GM23338 (cell line): Measurements from ENCODE around the gene SNCA. TPM values are rescaled to one million over a fixed set of nuclear protein-coding genes. Genes with fewer than 3 reads are reported as not detected.

ENCODE experiments used
- ATAC-seq: fragments of 200-7000 bp; cut with Tn5 transposase; 3 replicates; pipeline ENCODE4 v1.9.1; 2020
- DNase-seq: peaks from one replicate; pipeline ENCODE4 v3.0.0-alpha.2; 2015; ENCODE audit warnings: low spot score
- H2AFZ ChIP-seq: fragments of 200-600 bp; sonication (generic); 2 replicates; pipeline ENCODE4 v1.8.0; 2016; ENCODE audit warnings: antibody characterized with exemption, mild to moderate bottlenecking, moderate library complexity
- H3F3A ChIP-seq: fragments of 200-600 bp; sonication (generic); replicated peaks from 2 replicates; pipeline ENCODE4 v1.8.0; 2017; ENCODE audit warnings: antibody characterized with exemption, mixed run types, low read depth
- H3K27ac ChIP-seq: fragments of 200-600 bp; sonication (generic); 2 replicates; pipeline ENCODE4 v1.6.1; 2016; ENCODE audit warnings: low read depth
- H3K27me3 ChIP-seq: fragments of 200-600 bp; sonication (generic); 2 replicates; pipeline ENCODE4 v1.8.0; 2016; ENCODE audit warnings: mild to moderate bottlenecking, mixed run types, moderate library complexity; ENCODE audit not compliant: insufficient read depth
- H3K36me3 ChIP-seq: fragments of 200-600 bp; sonication (generic); 2 replicates; pipeline ENCODE4 v1.8.0; 2016; ENCODE audit warnings: mild to moderate bottlenecking; ENCODE audit not compliant: insufficient read depth
- H3K4me1 ChIP-seq: fragments of 200-600 bp; sonication (generic); 2 replicates; pipeline ENCODE4 v1.8.0; 2016; ENCODE audit warnings: mild to moderate bottlenecking, moderate library complexity; ENCODE audit not compliant: insufficient read depth
- H3K4me2 ChIP-seq: fragments of 200-600 bp; sonication (generic); 2 replicates; pipeline ENCODE4 v1.7.1; 2017; ENCODE audit warnings: mixed run types
- H3K4me3 ChIP-seq: fragments of 200-600 bp; sonication (generic); 2 replicates; pipeline ENCODE4 v1.6.1; 2016; ENCODE audit warnings: mixed run types
- H3K79me2 ChIP-seq: fragments of 200-600 bp; sonication (generic); replicated peaks from 2 replicates; pipeline ENCODE4 v1.8.0; 2017; ENCODE audit warnings: mild to moderate bottlenecking; ENCODE audit not compliant: insufficient read depth
- H3K9me2 ChIP-seq: fragments of 200-600 bp; sonication (generic); 2 replicates; pipeline ENCODE4 v1.8.0; 2017; ENCODE audit not compliant: insufficient read depth
- H4K20me1 ChIP-seq: fragments of 200-600 bp; sonication (generic); replicated peaks from 2 replicates; pipeline ENCODE4 v1.8.0; 2017; ENCODE audit warnings: mild to moderate bottlenecking; ENCODE audit not compliant: insufficient read depth
- H3K27ac Mint-ChIP-seq: 2 replicates; pipeline ENCODE4 v1.8.0; 2020; ENCODE audit warnings: inconsistent platforms, mild to moderate bottlenecking, moderate library complexity, mixed read lengths
- H3K27me3 Mint-ChIP-seq: 3 replicates; pipeline ENCODE4 v1.8.0; 2022; ENCODE audit warnings: low read depth, mild to moderate bottlenecking, moderate library complexity, mixed read lengths, inconsistent platforms; ENCODE audit not compliant: insufficient read depth, poor library complexity
- H3K36me3 Mint-ChIP-seq: 3 replicates; pipeline ENCODE4 v1.8.0; 2021; ENCODE audit warnings: low read depth, mild to moderate bottlenecking, inconsistent platforms, moderate library complexity, mixed read lengths
- H3K4me1 Mint-ChIP-seq: 3 replicates; pipeline ENCODE4 v1.8.0; 2020; ENCODE audit warnings: mild to moderate bottlenecking, inconsistent platforms, mixed read lengths
- H3K4me3 Mint-ChIP-seq: 3 replicates; pipeline ENCODE4 v1.8.0; 2021; ENCODE audit warnings: moderate library complexity, mild to moderate bottlenecking, inconsistent platforms, mixed read lengths
- H3K9me3 Mint-ChIP-seq: 3 replicates; pipeline ENCODE4 v1.8.0; 2020; ENCODE audit warnings: moderate library complexity, mild to moderate bottlenecking, inconsistent platforms, mixed read lengths
- CREB1 ChIP-seq: fragments of 250-450 bp; sonication (Bioruptor Pico); IDR thresholded peaks from 2 replicates; pipeline ENCODE4 v1.5.0; 2020; ENCODE audit warnings: low read depth, mild to moderate bottlenecking, moderate library complexity
- ETS1 ChIP-seq: IDR thresholded peaks from 2 replicates; pipeline ENCODE4 v1.6.1; 2016; ENCODE audit warnings: antibody characterized with exemption
- EZH2 ChIP-seq: fragments of 200-600 bp; sonication (generic); IDR thresholded peaks from one replicate; pipeline ENCODE4 v1.8.0; 2017; ENCODE audit warnings: antibody characterized with exemption, mild to moderate bottlenecking, low read depth; ENCODE audit not compliant: unreplicated experiment
- EZH2phosphoT487 ChIP-seq: fragments of 200-600 bp; sonication (generic); IDR thresholded peaks from one replicate; pipeline ENCODE4 v1.8.1; 2018; ENCODE audit warnings: antibody characterized with exemption; ENCODE audit not compliant: unreplicated experiment
- JUNB ChIP-seq: IDR thresholded peaks from one replicate; pipeline ENCODE4 v1.6.1; 2016; ENCODE audit warnings: antibody characterized with exemption; ENCODE audit not compliant: unreplicated experiment
- NANOG ChIP-seq: IDR thresholded peaks from 2 replicates; pipeline ENCODE4 v1.6.1; 2016; ENCODE audit warnings: antibody characterized with exemption, borderline replicate concordance
- POLR2AphosphoS5 ChIP-seq: IDR thresholded peaks from 2 replicates; pipeline ENCODE4 v1.6.1; 2016; ENCODE audit warnings: antibody characterized with exemption, low read depth
- REST ChIP-seq: IDR thresholded peaks from one replicate; pipeline ENCODE4 v1.6.1; 2018; ENCODE audit warnings: antibody characterized with exemption; ENCODE audit not compliant: unreplicated experiment
- STAT1 ChIP-seq: IDR thresholded peaks from one replicate; pipeline ENCODE4 v1.6.1; 2016; ENCODE audit warnings: antibody characterized with exemption; ENCODE audit not compliant: unreplicated experiment
- ZNF114 ChIP-seq: fragments of 250-450 bp; sonication (Bioruptor Pico); IDR thresholded peaks from 2 replicates; pipeline ENCODE4 v1.5.0; 2020; ENCODE audit warnings: mild to moderate bottlenecking, moderate library complexity
- ZNF331 ChIP-seq: fragments of 250-450 bp; sonication (Bioruptor Pico); IDR thresholded peaks from 2 replicates; pipeline ENCODE4 v1.5.0; 2020; ENCODE audit warnings: low read depth, mild to moderate bottlenecking, moderate library complexity
- ZNF462 ChIP-seq: fragments of 250-450 bp; sonication (Bioruptor Pico); IDR thresholded peaks from 2 replicates; pipeline ENCODE4 v1.5.0; 2020; ENCODE audit warnings: mild to moderate bottlenecking, moderate library complexity
- polyA plus RNA-seq: library from polyadenylated mRNA; unstranded; fragments of >200 nt; fragmentation: Nextera tagmentation; extraction: Ambion mirVana; gene quantifications from 2 replicates; pipeline ENCODE4 v1.2.1, GENCODE V29; 2016
- total RNA-seq: library from RNA; depleted of rRNA; stranded (reverse); fragments of >200 nt; shearing (Covaris generic); gene quantifications from 2 replicates; pipeline ENCODE4 v1.2.3, GENCODE V29; 2014
- TF ChIP-seq, protein P1 (sequence below), 2 experiments: fragments of 200-600 bp in 1 of 2; sonication (generic) in 1 of 2; conservative IDR thresholded peaks; 2 replicates each; pipeline versions ENCODE4 v1.5.1 to v1.6.1; 2016 to 2017; ENCODE audit warnings: antibody characterized with exemption in 2 of 2, low read depth in 2 of 2, mild to moderate bottlenecking in 2 of 2, moderate library complexity in 1 of 2

SNCA gene
- total and polyA plus RNA-seq, 2 experiments from 2014 or later: 15.6 to 31.1 TPM

- Mint-ChIP-seq H3K27ac (no peak overlapping the region), H3K27me3 (peaks cover 3% of the 10 kb centered on the region), H3K36me3 (peaks cover 23% of the 10 kb centered on the region), H3K9me3 (peaks cover 46% of the 10 kb centered on the region), H3K4me1 (no peaks in the 10 kb centered on the region), H3K4me3 (no peak overlapping the region)
- DNase-seq: no peak
- no peak for ATAC-seq
- Histone ChIP-seq H3K79me2 (no peaks in the 10 kb centered on the region), H4K20me1 (no peaks in the 10 kb centered on the region), H3K27ac (no peak overlapping the region), H3K27me3 (no peaks in the 10 kb centered on the region), H3K4me2 (no peak overlapping the region), H2AFZ (no peak overlapping the region), H3K36me3 (no peaks in the 10 kb centered on the region), H3K9me2 (no peaks in the 10 kb centered on the region; the same call in 1 of the 2 replicates), H3K4me3 (no peak overlapping the region), H3K4me1 (no peaks in the 10 kb centered on the region), H3F3A (no peaks in the 10 kb centered on the region)
- TF ChIP-seq CREB1 (CRISPR knock-in tag) (no peak), EZH2phosphoT487 (no peak), EZH2 (no peak), NANOG (no peak), JUNB (no peak), ZNF114 (CRISPR knock-in tag) (no peak), STAT1 (no peak), ETS1 (no peak), REST (no peak), ZNF331 (CRISPR knock-in tag) (no peak), POLR2AphosphoS5 (no peak), ZNF462 (CRISPR knock-in tag) (no peak)
- TF ChIP-seq, protein P1, sequence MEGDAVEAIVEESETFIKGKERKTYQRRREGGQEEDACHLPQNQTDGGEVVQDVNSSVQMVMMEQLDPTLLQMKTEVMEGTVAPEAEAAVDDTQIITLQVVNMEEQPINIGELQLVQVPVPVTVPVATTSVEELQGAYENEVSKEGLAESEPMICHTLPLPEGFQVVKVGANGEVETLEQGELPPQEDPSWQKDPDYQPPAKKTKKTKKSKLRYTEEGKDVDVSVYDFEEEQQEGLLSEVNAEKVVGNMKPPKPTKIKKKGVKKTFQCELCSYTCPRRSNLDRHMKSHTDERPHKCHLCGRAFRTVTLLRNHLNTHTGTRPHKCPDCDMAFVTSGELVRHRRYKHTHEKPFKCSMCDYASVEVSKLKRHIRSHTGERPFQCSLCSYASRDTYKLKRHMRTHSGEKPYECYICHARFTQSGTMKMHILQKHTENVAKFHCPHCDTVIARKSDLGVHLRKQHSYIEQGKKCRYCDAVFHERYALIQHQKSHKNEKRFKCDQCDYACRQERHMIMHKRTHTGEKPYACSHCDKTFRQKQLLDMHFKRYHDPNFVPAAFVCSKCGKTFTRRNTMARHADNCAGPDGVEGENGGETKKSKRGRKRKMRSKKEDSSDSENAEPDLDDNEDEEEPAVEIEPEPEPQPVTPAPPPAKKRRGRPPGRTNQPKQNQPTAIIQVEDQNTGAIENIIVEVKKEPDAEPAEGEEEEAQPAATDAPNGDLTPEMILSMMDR (conservative IDR thresholded peaks at IDR 0.05; ENCODE audit: low read depth in 2 of 2): no peak
Measured at GRCh38 chr4:89855236-89855635, 18.3 kb upstream of the SNCA start.
